Measurements from ENCODE around the gene FAM131A. TPM values are rescaled to one million over a fixed set of nuclear protein-coding genes. Genes with fewer than 3 reads are reported as not detected.

FAM131A gene
- total and polyA plus RNA-seq, 10 donors: 6.5 to 24.6 (median 14.3) TPM

- Histone ChIP-seq H3K27me3 (replicated peaks in 1 of 7) (no peaks in the 10 kb centered on the region), H3K9me3 (no peaks in the 10 kb centered on the region), H3K27ac (no peak overlapping the region), H3K36me3 (peaks cover 19 to 75% (median 65%) of the 10 kb centered on the region in 6 donors), H3K4me3 (no peak overlapping the region), H3K4me1 (peaks cover 0 to 2% (median 0%) of the 10 kb centered on the region in 6 donors)
- intact Hi-C loops (cut with DNase I; ENCODE audit: low total_unique reads): no loop called here
- TF ChIP-seq POLR2A (IDR thresholded peaks at IDR 0.05) (no peak), CTCF (IDR thresholded peaks at IDR 0.05 in 8 of 11, conservative IDR thresholded peaks at IDR 0.05 in 3 of 11) (no peak), POLR2AphosphoS5 (IDR thresholded peaks at IDR 0.05) (no peak)
- 91 to 99% (median 97%) methylated on average over 9 of the region's 9 CpGs for WGBS, 5 donors
- DNase-seq: no peak
These were observed 29.5 kb upstream of the FAM131A start for GRCh38 chr3:184307915-184308314.

DNA sequence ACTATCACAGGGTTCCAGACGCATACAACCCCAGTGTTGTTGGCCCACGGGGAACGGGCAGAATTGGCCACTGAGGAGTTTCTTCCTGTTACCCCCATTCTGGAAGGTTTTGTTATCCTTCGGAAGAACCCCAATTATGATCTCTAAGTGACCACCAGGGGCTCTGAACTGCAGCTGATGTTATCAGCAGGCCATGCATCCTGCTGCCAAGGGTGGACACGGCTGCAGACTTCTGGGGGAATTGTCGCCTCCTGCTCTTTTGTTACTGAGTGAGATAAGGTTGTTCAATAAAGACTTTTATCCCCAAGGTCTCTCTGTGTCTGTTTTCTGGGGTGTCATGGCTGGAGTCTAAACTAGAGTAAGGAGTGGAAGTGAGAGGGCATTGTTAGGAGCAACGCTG lies 28.7 kb upstream of the FAM131A start:
- H3K4me1 ChIP-seq: peaks cover 0 to 3% (median 2%) of the 10 kb centered on the region in 6 donors
- H3K4me3 ChIP-seq: no peak overlapping the region
- peaks cover 14 to 67% (median 57%) of the 10 kb centered on the region in 6 donors for H3K36me3 ChIP-seq
- TF ChIP-seq CTCF (IDR thresholded peaks at IDR 0.05 in 8 of 11, conservative IDR thresholded peaks at IDR 0.05 in 3 of 11): no peak
- TF ChIP-seq POLR2A (IDR thresholded peaks at IDR 0.05): no peak
- TF ChIP-seq POLR2AphosphoS5 (IDR thresholded peaks at IDR 0.05): no peak
- H3K27ac ChIP-seq: no peak overlapping the region
- 72 to 78% (median 74%) methylated on average over 7 of the region's 7 CpGs for WGBS, 5 donors
- no peaks in the 10 kb centered on the region for H3K27me3 ChIP-seq (replicated peaks in 1 of 7)
- no peak for DNase-seq
- intact Hi-C loops (cut with DNase I; ENCODE audit: low total_unique reads): no loop called here
- H3K9me3 ChIP-seq: no peaks in the 10 kb centered on the region

DNA sequence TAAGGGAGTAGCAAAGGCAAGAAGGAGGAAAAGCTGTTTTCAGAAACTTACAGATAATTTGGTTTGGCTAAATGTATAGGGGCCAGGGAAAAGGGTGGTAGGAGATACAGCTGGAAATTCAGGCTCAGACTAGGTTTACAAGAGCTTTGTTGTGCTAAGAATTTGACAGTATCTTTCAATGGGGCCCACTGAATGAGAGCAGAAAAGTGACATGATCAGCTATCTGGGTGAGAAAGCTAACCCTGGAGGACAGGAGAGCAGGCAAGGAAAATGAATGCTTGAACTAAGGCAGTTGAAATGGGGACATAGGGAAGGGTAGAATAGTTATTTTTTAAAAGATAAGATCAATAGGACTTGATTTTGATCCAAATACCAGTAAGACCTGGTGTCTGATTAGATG lies 25.8 kb upstream of the FAM131A start:
- TF ChIP-seq POLR2A (IDR thresholded peaks at IDR 0.05) (no peak), CTCF (IDR thresholded peaks at IDR 0.05 in 8 of 11, conservative IDR thresholded peaks at IDR 0.05 in 3 of 11) (no peak), POLR2AphosphoS5 (IDR thresholded peaks at IDR 0.05) (no peak)
- H3K4me1 ChIP-seq: peaks cover 8 to 25% (median 22%) of the 10 kb centered on the region in 6 donors
- H3K4me3 ChIP-seq: no peak overlapping the region
- DNase-seq: no peak
- H3K27me3 ChIP-seq (replicated peaks in 1 of 7): no peaks in the 10 kb centered on the region
- H3K36me3 ChIP-seq: peaks cover 6 to 47% (median 28%) of the 10 kb centered on the region in 6 donors
- intact Hi-C loops (cut with DNase I; ENCODE audit: low total_unique reads): loop anchor here (10.0 kb wide), 1 partner anchor 127 kb away; the partner anchor contains the start of gene ABCF3
- no peak overlapping the region for H3K27ac ChIP-seq
- no peaks in the 10 kb centered on the region for H3K9me3 ChIP-seq

GRCh38 chr3:184314363-184314699 lies 23.1 kb upstream of the FAM131A start, which contains the start of gene EIF4G1:
TSS of gene EIF4G1 (plus strand) at chr3:184314606. CDS start at chr3:184315797, 1,191 bp downstream.
- peak; percentile 98 for DNase-seq
- intact Hi-C loops (cut with DNase I; ENCODE audit: low total_unique reads): loop anchor here (10.0 kb wide), 1 partner anchor 130 kb away; the partner anchor contains the start of gene ABCF3
- Histone ChIP-seq H3K9me3 (no peaks in the 10 kb centered on the region), H3K4me1 (peaks cover 20 to 52% (median 48%) of the 10 kb centered on the region in 6 donors), H3K4me3 (peak within 1 kb of the TSS; percentile 62 to 91 (median 72)), H3K36me3 (peaks cover 0 to 47% (median 24%) of the 10 kb centered on the region in 6 donors), H3K27ac (peak within 1 kb of the TSS; percentile 79 to 99 (median 95)), H3K27me3 (replicated peaks in 1 of 7) (no peaks in the 10 kb centered on the region)
- TF ChIP-seq CTCF (IDR thresholded peaks at IDR 0.05 in 8 of 11, conservative IDR thresholded peaks at IDR 0.05 in 3 of 11) (peak in 1 of 11 experiments; percentile 15), POLR2AphosphoS5 (IDR thresholded peaks at IDR 0.05) (peak; percentile 84 to 92 (median 92)), POLR2A (IDR thresholded peaks at IDR 0.05) (peak in 1 of 3 donors; percentile 52)
- 0 to 1% (median 1%) methylated on average over 29 to 40 of the region's 40 CpGs for WGBS, 5 donors
